PC-3 (cell line): ENCODE data around the gene ZNF213. TPM values are rescaled to one million over a fixed set of nuclear protein-coding genes. Genes with fewer than 3 reads are reported as not detected.

Experiments
- total RNA-seq: library from RNA; depleted of rRNA; stranded (reverse); fragments of >200 nt; gene quantifications from 2 replicates; pipeline ENCODE4 v1.2.3, GENCODE V29; 2014; rRNA removed

Gene ZNF213
- total RNA-seq, 1 experiment from 2014 or later = 3.6 TPM

Other genes starting within 250 kb of the ZNF213 start
- 41.4 and 54.7 TPM in 2 replicates for gene FLYWCH1, start 223.1 kb upstream of the ZNF213 start, total RNA-seq
- gene KREMEN2, start 170.8 kb upstream of the ZNF213 start, total RNA-seq = 3.6 and 7.1 TPM in 2 replicates
- 37.9 and 45.0 TPM in 2 replicates for gene PAQR4, start 165.7 kb upstream of the ZNF213 start, total RNA-seq
- gene PKMYT1, start 154.6 kb upstream of the ZNF213 start, total RNA-seq = 51.9 and 109 TPM in 2 replicates
- 0.33 and 1.2 TPM in 2 replicates for gene CLDN9, start 122.1 kb upstream of the ZNF213 start, total RNA-seq
- not detected in 2 replicates for gene CLDN6, start 116.8 kb upstream of the ZNF213 start, total RNA-seq
- gene TNFRSF12A, start 114.7 kb upstream of the ZNF213 start, total RNA-seq = 667 and 713 TPM in 2 replicates
- 56.4 and 56.6 TPM in 2 replicates for gene HCFC1R1, start 111.1 kb upstream of the ZNF213 start, total RNA-seq
- 40.3 and 47.3 TPM in 2 replicates for gene THOC6, start 111.0 kb upstream of the ZNF213 start, total RNA-seq
- gene BICDL2, start 98.1 kb upstream of the ZNF213 start, total RNA-seq = 16.3 and 27.7 TPM in 2 replicates
- gene MMP25, start 88.5 kb upstream of the ZNF213 start, total RNA-seq = 0.29 and 0.51 TPM in 2 replicates
- gene IL32, start 69.4 kb upstream of the ZNF213 start, total RNA-seq = 8.8 and 10.8 TPM in 2 replicates
- not detected in 2 replicates for gene ZSCAN10, start 35.7 kb upstream of the ZNF213 start, total RNA-seq
- 19.0 and 27.0 TPM in 2 replicates for gene ZNF205, start 22.4 kb upstream of the ZNF213 start, total RNA-seq
- gene OR1F1, start 53.2 kb downstream of the ZNF213 start, total RNA-seq = not detected in 2 replicates
- 4.7 and 5.0 TPM in 2 replicates for gene ZNF200, start 100.1 kb downstream of the ZNF213 start, total RNA-seq
- 0.04 TPM in 1 of 2 replicates, not detected in the other for gene MEFV, start 121.6 kb downstream of the ZNF213 start, total RNA-seq
- 52.2 and 68.7 TPM in 2 replicates for gene ZNF263, start 148.5 kb downstream of the ZNF213 start, total RNA-seq
- 4.4 and 5.5 TPM in 2 replicates for gene TIGD7, start 170.4 kb downstream of the ZNF213 start, total RNA-seq
- gene ZNF75A, start 170.5 kb downstream of the ZNF213 start, total RNA-seq = 15.9 and 20.1 TPM in 2 replicates
- gene OR2C1, start 220.9 kb downstream of the ZNF213 start, total RNA-seq = not detected in 2 replicates